NCI-H128 (cell line): ENCODE measurements around the gene DAG1.
"Not testable (repeated sequence)": the region's sequence is repeated elsewhere in the genome, so short reads cannot be mapped to it uniquely, and the experiment has no call there.

Experiments
- DNase-seq: peaks from one replicate; lab custom pipeline; 2025; ENCODE audit not compliant: unreplicated experiment; lab: John Stamatoyannopoulos, UW

The DAG1 gene

GRCh38 chr3:49469037-49469935, 781 bp upstream of the DAG1 start:
- DNase-seq, result no peak

GRCh38 chr3:49470714-49471420, 800 bp downstream of the DAG1 start:
- DNase-seq, result no peak

- DNase-seq, result no peak
Observed at GRCh38 chr3:49471856-49472495, 1.9 kb downstream of the DAG1 start.

- no peak for DNase-seq
Observed at GRCh38 chr3:49476563-49476962, 6.5 kb downstream of the DAG1 start.

GRCh38 chr3:49482766-49483165, 12.7 kb downstream of the DAG1 start:
- no peak for DNase-seq

- DNase-seq, result no peak
Observed at GRCh38 chr3:49484471-49484870, 14.4 kb downstream of the DAG1 start.

- DNase-seq, result no peak
Observed at GRCh38 chr3:49489247-49489646, 19.2 kb downstream of the DAG1 start.

GRCh38 chr3:49492969-49493368, 22.9 kb downstream of the DAG1 start:
- DNase-seq, result no peak

- DNase-seq, result no peak
Observed at GRCh38 chr3:49493901-49494300, 23.8 kb downstream of the DAG1 start.

GRCh38 chr3:49495023-49495422, 25.0 kb downstream of the DAG1 start:
- no peak for DNase-seq

GRCh38 chr3:49496845-49497244, 26.8 kb downstream of the DAG1 start:
- DNase-seq, result not testable (repeated sequence)

- no peak for DNase-seq
Observed at GRCh38 chr3:49497606-49498005, 27.5 kb downstream of the DAG1 start.

- no peak for DNase-seq
Observed at GRCh38 chr3:49498239-49498638, 28.2 kb downstream of the DAG1 start.

GRCh38 chr3:49498648-49499047, 28.6 kb downstream of the DAG1 start:
- no peak for DNase-seq

GRCh38 chr3:49500205-49500731, 30.2 kb downstream of the DAG1 start:
- DNase-seq, result no peak

GRCh38 chr3:49500732-49501609, 30.9 kb downstream of the DAG1 start:
- no peak for DNase-seq

GRCh38 chr3:49501842-49502241, 31.8 kb downstream of the DAG1 start:
- no peak for DNase-seq

GRCh38 chr3:49506906-49507305, 36.8 kb downstream of the DAG1 start:
- no peak for DNase-seq

- no peak for DNase-seq
Observed at GRCh38 chr3:49509028-49509561, 39.0 kb downstream of the DAG1 start.

GRCh38 chr3:49511639-49512038, 41.6 kb downstream of the DAG1 start:
- no peak for DNase-seq
